CD4-positive, alpha-beta T cell (primary cell): ENCODE data around the gene GRM8. TPM values are rescaled to one million over a fixed set of nuclear protein-coding genes. Genes with fewer than 3 reads are reported as not detected.

Experiments
- ATAC-seq: fragments of 200-7000 bp; cut with Tn5 transposase; one replicate; pipeline ENCODE4 v1.10.0; 2022; ENCODE audit warnings: mild to moderate bottlenecking; ENCODE audit not compliant: poor library complexity
- CTCF ChIA-PET: fragments of 350-600 bp; sonication (Branson Sonifier 250); formaldehyde crosslinking; loops from one replicate; lab custom pipeline; 2021; ENCODE audit warnings: antibody characterized with exemption, inconsistent platforms; lab: Charles Lee
- POLR2A ChIA-PET: fragments of 350-600 bp; sonication (Branson Sonifier 250); formaldehyde crosslinking; loops from one replicate; lab custom pipeline; 2021; ENCODE audit warnings: antibody characterized with exemption, inconsistent platforms; lab: Charles Lee
- DNase-seq, 14 experiments: peaks; one replicate each; pipeline ENCODE4 v3.0.0-alpha.2; 2013 to 2020; ENCODE audit warnings: mixed read lengths in 2 of 14
- H3K27ac ChIP-seq, 2 donors: one replicate each; pipeline versions ENCODE4 v1.5.1 to v1.7.0; 2013; ENCODE audit warnings: low read length in 2 of 2, low read depth in 1 of 2, mild to moderate bottlenecking in 1 of 2
- H3K27me3 ChIP-seq, 2 experiments: 1 replicate in 1 of 2; 2 replicates in 1 of 2; pipeline versions ENCODE4 v1.6.1 to v1.7.0; 2013; ENCODE audit warnings: low read length in 2 of 2, control low read depth in 1 of 2, mild to moderate bottlenecking in 1 of 2, moderate library complexity in 1 of 2; ENCODE audit not compliant: insufficient read depth in 2 of 2, control insufficient read depth in 1 of 2
- H3K36me3 ChIP-seq: one replicate; pipeline ENCODE4 v1.6.1; 2013; ENCODE audit warnings: low read length, control low read depth; ENCODE audit not compliant: insufficient read depth
- H3K4me1 ChIP-seq: one replicate; pipeline ENCODE4 v1.6.1; 2013; ENCODE audit warnings: low read length, control low read depth; ENCODE audit not compliant: insufficient read depth
- H3K4me3 ChIP-seq: one replicate; pipeline ENCODE4 v1.5.1; 2013; ENCODE audit warnings: mild to moderate bottlenecking, low read length, moderate library complexity
- H3K9me3 ChIP-seq, 2 experiments: 1 replicate in 1 of 2; 2 replicates in 1 of 2; pipeline versions ENCODE4 v1.6.1 to v1.7.0; 2013; ENCODE audit warnings: low read length in 2 of 2, mild to moderate bottlenecking in 2 of 2, control low read depth in 1 of 2, moderate library complexity in 1 of 2; ENCODE audit not compliant: control insufficient read depth in 1 of 2, insufficient read depth in 1 of 2
- H3K27ac Mint-ChIP-seq: one replicate; pipeline ENCODE4 v1.8.0; 2020; ENCODE audit warnings: mixed read lengths
- H3K27me3 Mint-ChIP-seq: one replicate; pipeline ENCODE4 v1.8.0; 2021; ENCODE audit warnings: mixed read lengths
- H3K36me3 Mint-ChIP-seq: one replicate; pipeline ENCODE4 v1.8.0; 2021; ENCODE audit warnings: low read depth, mixed read lengths
- H3K4me1 Mint-ChIP-seq: one replicate; pipeline ENCODE4 v1.8.0; 2021; ENCODE audit warnings: low read depth, mixed read lengths
- H3K4me3 Mint-ChIP-seq: one replicate; pipeline ENCODE4 v1.8.0; 2020; ENCODE audit warnings: mild to moderate bottlenecking, mixed read lengths
- H3K9me3 Mint-ChIP-seq: one replicate; pipeline ENCODE4 v1.8.0; 2020; ENCODE audit warnings: mixed read lengths
- CTCF ChIP-seq: fragments of 200-600 bp; IDR thresholded peaks from one replicate; pipeline ENCODE4 v1.8.0; 2022; ENCODE audit warnings: antibody characterized with exemption, mild to moderate bottlenecking
- intact Hi-C, 2 experiments: fragments of 100-400 bp; cut with DNase I in 1 of 2; cut with micrococcal nuclease in 1 of 2; formaldehyde crosslinking; loops; one replicate each; pipeline versions ENCODE4 v1.15.1 to v1.9.0; 2023 to 2025; cut with DNase I, micrococcal nuclease
- total RNA-seq, 174 experiments: library from RNA in 2 of 174; stranded (reverse) in 2 of 174; gene quantifications; one replicate each; pipeline ENCODE4 v1.2.3 and lab custom pipeline; 2021 to 2026

GRM8 gene
- total RNA-seq, 2 experiments from 2014 or later: not detected

- Mint-ChIP-seq H3K36me3 (no peaks in the 10 kb centered on the region), H3K9me3 (peaks cover 7% of the 10 kb centered on the region), H3K4me3 (no peak overlapping the region), H3K27me3 (peaks cover 29% of the 10 kb centered on the region), H3K27ac (no peak overlapping the region), H3K4me1 (no peaks in the 10 kb centered on the region)
- intact Hi-C loops: no loop called here
- no peak for TF ChIP-seq CTCF
- H3K4me1 ChIP-seq: no peaks in the 10 kb centered on the region
- POLR2A ChIA-PET: no interaction called here
- CTCF ChIA-PET: no interaction called here
- DNase-seq (no peak), ATAC-seq (no peak)
- H3K9me3 ChIP-seq: no peaks in the 10 kb centered on the region
- no peak overlapping the region for H3K4me3 ChIP-seq
- H3K27me3 ChIP-seq: peaks cover 0 to 2% of the 10 kb centered on the region in 2 experiments
- H3K27ac ChIP-seq: no peak overlapping the region
- no peaks in the 10 kb centered on the region for H3K36me3 ChIP-seq
Observed at GRCh38 chr7:127029823-127030222, 222.9 kb downstream of the GRM8 start.

- no peak overlapping the region for H3K27ac ChIP-seq
- no peak overlapping the region for H3K4me3 ChIP-seq
- H3K36me3 ChIP-seq: no peaks in the 10 kb centered on the region
- POLR2A ChIA-PET: no interaction called here
- no peak for TF ChIP-seq CTCF
- H3K27ac Mint-ChIP-seq: no peak overlapping the region
- H3K4me1 Mint-ChIP-seq: no peaks in the 10 kb centered on the region
- H3K9me3 Mint-ChIP-seq: no peaks in the 10 kb centered on the region
- intact Hi-C loops: no loop called here
- CTCF ChIA-PET: no interaction called here
- peaks cover 4% of the 10 kb centered on the region for H3K27me3 Mint-ChIP-seq
- no peaks in the 10 kb centered on the region for H3K4me1 ChIP-seq
- H3K9me3 ChIP-seq: no peaks in the 10 kb centered on the region
- no peaks in the 10 kb centered on the region for H3K27me3 ChIP-seq
- DNase-seq (no peak), ATAC-seq (no peak)
- no peaks in the 10 kb centered on the region for H3K36me3 Mint-ChIP-seq
- H3K4me3 Mint-ChIP-seq: no peak overlapping the region
Observed at GRCh38 chr7:127021857-127022256, 230.9 kb downstream of the GRM8 start.

GRCh38 chr7:127021019-127021738 is 231.6 kb downstream of the GRM8 start:
- no peaks in the 10 kb centered on the region for H3K9me3 Mint-ChIP-seq
- no peaks in the 10 kb centered on the region for H3K36me3 Mint-ChIP-seq
- Histone ChIP-seq H3K27me3 (no peaks in the 10 kb centered on the region), H3K27ac (no peak overlapping the region), H3K36me3 (no peaks in the 10 kb centered on the region), H3K4me3 (no peak overlapping the region), H3K9me3 (no peaks in the 10 kb centered on the region), H3K4me1 (no peaks in the 10 kb centered on the region)
- H3K27ac Mint-ChIP-seq: no peak overlapping the region
- ChIA-PET CTCF (no interaction called here), POLR2A (no interaction called here)
- peaks cover 4% of the 10 kb centered on the region for H3K27me3 Mint-ChIP-seq
- H3K4me3 Mint-ChIP-seq: no peak overlapping the region
- ATAC-seq (no peak), DNase-seq (no peak)
- H3K4me1 Mint-ChIP-seq: no peaks in the 10 kb centered on the region
- intact Hi-C loops: no loop called here
- no peak for TF ChIP-seq CTCF
